Colon (tissue), 2 donors: ENCODE measurements around the gene RPL26.
"Not testable (repeated sequence)": the region's sequence is repeated elsewhere in the genome, so short reads cannot be mapped to it uniquely, and the experiment has no call there.

Experiments used
- FAIRE-seq: peaks from 2 replicates; lab custom pipeline; 2012; peaks lifted over from hg19 to GRCh38; lab: Jason Lieb, UNC
- donor health status: control.
- donor health status: control.

Gene RPL26

GRCh38 chr17:8365143-8365542 lies 17.9 kb downstream of the RPL26 start:
- FAIRE-seq, result no peak

DNA sequence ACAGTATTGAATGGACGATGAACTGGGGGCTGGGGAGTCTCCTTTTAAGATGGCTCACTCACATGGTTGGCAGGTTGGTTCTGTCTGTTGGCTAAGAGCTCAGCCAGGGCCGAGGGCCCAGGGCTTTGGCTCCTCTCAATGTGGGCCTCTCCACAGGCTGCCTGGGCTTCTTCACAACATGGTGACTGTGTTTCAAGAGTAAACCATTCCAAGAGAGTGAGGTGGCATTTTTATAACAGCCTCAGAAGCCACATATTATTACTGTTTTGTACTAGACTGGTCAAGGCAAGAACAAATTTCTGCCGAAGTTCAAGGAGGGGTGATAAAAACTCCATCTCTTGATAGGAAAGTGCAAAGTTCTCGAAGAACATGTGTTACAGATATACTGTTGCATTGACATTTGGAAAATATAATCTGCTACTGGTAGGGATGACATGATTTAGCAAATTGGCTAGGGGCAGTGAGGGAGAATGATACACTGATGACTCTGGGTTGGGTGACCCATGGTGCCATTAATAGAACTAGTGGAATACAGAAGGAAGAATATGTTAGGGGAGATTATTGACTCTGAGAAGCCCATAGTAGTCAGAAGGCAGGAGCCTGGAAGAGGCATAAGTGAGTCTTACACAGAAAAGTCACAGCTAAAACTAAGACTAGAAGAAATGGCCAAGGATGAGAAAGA lies 20.2 kb downstream of the RPL26 start:
- no peak for FAIRE-seq

DNA sequence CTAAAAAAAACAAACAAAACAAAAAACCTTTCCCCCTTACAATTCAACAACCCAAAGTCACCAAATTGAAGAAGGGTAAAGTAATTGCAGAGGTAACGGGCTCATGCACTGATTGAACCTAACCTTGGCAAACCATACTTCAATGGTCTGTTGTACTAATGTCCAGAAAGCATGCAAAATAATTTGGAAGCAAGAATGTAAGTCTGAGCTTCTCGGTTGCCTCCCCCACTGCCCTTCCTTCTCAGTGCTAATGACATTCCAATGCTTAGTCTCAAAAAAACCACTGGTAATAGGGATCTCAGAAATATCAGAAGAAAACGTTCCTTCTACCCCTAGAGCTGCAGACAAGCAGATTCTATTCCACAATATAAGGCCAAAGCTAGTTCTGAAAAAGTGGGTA lies 22.2 kb downstream of the RPL26 start:
- FAIRE-seq, result no peak

- no peak for FAIRE-seq
Measured at GRCh38 chr17:8360260-8360659, 22.7 kb downstream of the RPL26 start.

DNA sequence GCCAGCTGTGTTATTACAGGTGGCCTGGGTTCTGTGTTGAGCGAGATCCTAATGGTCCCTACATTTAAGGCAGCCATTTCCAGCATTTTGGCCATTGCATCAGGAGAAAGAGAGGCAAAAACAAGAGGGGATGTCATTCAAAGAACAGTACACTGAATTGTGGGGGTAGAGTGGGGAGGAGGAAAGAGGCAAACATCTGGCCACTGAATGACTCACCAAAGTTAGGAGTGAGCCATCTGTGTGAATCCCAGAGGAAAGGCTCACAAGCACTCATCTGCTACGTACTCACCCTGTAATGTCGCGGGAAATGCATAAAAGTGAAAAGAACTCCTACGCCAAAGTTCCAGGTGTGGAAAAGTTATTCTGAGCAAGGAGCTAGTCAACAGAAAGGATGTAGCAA lies 23.2 kb downstream of the RPL26 start:
- no peak for FAIRE-seq

- no peak for FAIRE-seq
Measured at GRCh38 chr17:8357910-8358309, 25.1 kb downstream of the RPL26 start.

DNA sequence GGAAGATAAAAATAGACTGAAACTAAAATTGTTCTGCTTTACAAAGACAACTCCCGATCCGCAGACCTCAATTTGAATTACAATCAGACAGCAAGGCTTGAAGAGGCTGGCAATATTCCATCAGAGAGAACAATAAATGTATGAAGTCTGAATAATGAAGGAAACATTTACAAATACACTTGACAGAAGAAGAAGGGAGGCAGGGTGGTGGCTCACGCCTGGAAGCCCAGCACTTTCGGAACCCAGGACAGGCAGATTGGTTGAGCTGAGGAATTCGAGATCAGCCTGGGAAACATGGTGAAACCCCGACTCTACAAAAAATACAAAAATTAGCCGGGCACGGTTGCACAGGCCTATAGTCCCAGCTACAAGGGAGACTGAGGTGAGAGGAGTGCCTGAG lies 28.8 kb downstream of the RPL26 start:
- FAIRE-seq, result no peak

DNA sequence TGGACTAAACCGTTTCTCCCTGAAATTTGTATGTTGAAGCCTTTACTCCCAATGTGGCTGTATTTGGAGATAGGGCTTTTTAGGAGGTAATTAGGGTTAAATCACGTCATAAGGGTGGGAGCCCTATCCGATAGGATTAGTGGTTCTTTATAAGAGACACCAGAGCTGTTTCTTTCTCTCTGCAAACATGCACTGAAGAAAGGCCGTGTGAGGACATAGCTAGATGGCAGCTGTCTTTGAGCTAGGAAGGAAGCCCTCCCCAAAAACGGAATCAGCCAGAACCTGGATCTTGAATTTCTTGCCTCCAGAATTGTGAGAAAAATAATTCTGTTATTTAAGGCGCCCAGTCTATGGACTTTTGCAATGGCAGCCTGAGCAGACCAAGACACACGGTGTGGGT lies 29.3 kb downstream of the RPL26 start:
- no peak for FAIRE-seq

- FAIRE-seq, result no peak
Measured at GRCh38 chr17:8350339-8350738, 32.7 kb downstream of the RPL26 start.

- not testable (repeated sequence) for FAIRE-seq
Measured at GRCh38 chr17:8347001-8347400, 36.0 kb downstream of the RPL26 start.

DNA sequence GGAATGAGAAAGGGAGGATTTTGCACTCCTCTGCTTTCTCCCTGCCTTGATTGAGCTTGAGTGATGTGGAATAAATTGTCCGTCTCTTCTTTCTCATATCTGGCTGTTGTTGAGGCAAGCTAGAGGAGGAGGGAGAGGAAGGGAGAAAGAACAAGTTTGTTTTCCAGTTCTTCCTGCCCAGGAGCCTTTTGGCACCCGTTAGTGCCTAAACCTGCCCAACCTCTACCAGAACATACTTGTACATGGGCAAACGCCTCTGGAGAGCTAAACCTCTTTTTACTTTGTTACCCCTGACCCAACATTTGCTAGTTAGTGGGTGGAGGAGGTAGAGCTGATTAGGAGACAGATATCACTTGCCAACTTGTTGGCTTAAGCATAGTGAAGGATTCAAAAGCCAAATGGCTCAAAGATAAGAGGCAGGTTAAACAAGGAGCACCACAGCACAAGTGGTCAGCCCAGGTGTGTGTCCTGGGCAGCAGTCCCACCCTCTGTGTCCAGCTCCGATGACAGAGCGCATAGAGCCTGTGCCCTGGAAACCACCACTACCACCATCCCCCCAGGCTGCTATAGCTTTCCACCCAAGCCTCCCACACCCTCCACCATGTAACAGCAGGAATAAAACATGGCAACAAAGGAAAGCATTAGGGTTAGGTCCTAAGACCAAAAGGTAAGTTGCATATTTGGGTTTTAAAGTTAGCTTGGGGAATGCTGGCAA lies 36.9 kb downstream of the RPL26 start:
- FAIRE-seq, result no peak

DNA sequence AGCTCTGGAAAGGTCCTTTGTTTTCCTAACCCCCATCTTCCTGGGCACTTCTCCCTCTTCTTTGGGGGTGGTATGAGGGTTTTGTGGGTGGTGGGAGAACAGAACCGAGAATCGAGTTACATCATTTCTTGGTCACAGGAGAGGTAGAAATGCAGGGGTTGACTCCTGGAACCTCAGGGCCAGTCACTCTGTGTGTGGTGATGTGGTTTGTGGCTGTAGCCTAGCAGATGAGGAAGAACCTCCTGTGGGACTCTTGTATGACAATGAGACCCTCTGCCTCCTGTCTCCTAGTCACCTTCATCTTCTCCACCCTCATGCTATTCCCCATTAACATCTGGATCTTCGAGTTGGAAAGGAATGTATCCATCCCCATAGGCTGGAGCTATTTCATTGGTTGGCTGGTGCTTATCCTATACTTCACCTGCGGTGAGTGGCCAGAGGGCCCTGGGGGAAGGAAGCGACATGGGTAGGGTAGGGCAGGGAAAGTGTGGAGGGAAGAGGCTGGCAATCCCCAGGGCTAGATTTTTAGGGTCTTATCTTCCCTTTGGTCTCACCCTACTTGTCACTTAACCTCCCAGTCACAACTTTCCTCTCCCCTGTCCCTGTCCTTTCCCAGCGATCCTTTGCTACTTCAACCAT lies 37.8 kb downstream of the RPL26 start:
- FAIRE-seq, result no peak

GRCh38 chr17:8341456-8341855 lies 41.5 kb downstream of the RPL26 start:
- no peak for FAIRE-seq

- no peak for FAIRE-seq
Measured at GRCh38 chr17:8339540-8339939, 43.5 kb downstream of the RPL26 start, which contains the start of gene ODF4. Gene ODF4 (plus strand): TSS chr17:8339840. CDS start chr17:8340052, 212 bp downstream.

GRCh38 chr17:8338753-8339140 lies 44.2 kb downstream of the RPL26 start:
- FAIRE-seq, result no peak

- no peak for FAIRE-seq
Measured at GRCh38 chr17:8337802-8338752, 44.9 kb downstream of the RPL26 start.

- FAIRE-seq, result no peak
Measured at GRCh38 chr17:8333281-8333680, 49.7 kb downstream of the RPL26 start.

- no peak for FAIRE-seq
Measured at GRCh38 chr17:8332688-8333087, 50.3 kb downstream of the RPL26 start.

DNA sequence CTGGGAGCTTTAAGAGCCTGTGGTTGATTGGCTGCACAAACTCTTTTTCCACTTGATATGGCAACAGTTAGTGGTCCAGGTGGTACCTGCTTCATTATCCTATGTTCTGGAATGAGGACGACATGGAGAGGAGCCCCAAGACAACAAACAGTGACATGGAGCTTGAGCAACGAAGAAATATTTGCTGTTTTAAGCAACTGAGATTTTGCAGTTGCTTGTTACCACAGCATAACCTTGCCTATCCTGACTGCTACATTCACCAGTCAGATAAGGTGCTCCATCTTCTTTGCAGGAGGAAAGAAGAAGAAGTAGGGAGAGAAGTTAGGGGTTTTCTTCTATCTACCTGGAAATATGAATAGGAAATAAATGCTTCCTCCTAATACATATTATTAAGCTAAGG lies 50.9 kb downstream of the RPL26 start:
- FAIRE-seq, result no peak
